GM12891 (cell line): ENCODE measurements around the gene PPFIBP1.

Source experiments
- PAX5 ChIP-seq: IDR thresholded peaks from 2 replicates; pipeline ENCODE4 v1.6.1; 2011; ENCODE audit warnings: low read length, moderate library complexity, mild to moderate bottlenecking; ENCODE audit not compliant: insufficient read depth, severe bottlenecking
- POLR2A ChIP-seq: IDR thresholded peaks from 2 replicates; pipeline ENCODE4 v1.6.1; 2011; ENCODE audit warnings: low read depth, low read length, control low read depth
- POLR2AphosphoS5 ChIP-seq: IDR thresholded peaks from 2 replicates; pipeline ENCODE4 v1.6.1; 2011; ENCODE audit warnings: low read depth, low read length, control low read depth
- SPI1 ChIP-seq: IDR thresholded peaks from 2 replicates; pipeline ENCODE4 v1.6.1; 2011; ENCODE audit warnings: low read depth, low read length, control low read depth

DNA sequence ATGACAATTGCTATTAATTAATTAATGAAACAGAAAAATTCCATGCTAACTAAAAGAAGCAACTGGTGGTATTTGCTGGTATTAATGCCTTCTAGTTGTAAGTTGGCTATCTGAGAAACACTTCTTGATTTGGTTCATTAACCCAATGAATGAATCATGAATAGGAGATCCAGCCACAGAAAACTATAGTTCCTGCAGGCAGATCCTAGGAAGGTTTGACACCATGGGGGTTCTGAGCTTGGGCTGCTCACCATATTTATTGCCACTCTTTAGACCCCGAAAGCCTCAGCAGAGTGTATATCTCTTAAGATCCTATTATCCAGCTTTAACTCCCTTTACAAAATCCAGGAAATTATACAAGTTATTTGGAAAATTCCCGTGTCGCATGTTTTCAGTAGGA is 90.9 kb downstream of the PPFIBP1 start:
- TF ChIP-seq PAX5 (no peak), POLR2A (no peak), POLR2AphosphoS5 (no peak), SPI1 (no peak)
